ENCODE measurements around the gene PCDH10.
"Not testable (repeated sequence)": the region's sequence is repeated elsewhere in the genome, so short reads cannot be mapped to it uniquely, and the experiment has no call there.

Gene PCDH10

GRCh38 chr4:133189147-133189517 lies 40.0 kb downstream of the PCDH10 start:
- DNase-seq (ENCODE audit: insufficient read length, low spot score) (no peak), FAIRE-seq (no peak)

DNA sequence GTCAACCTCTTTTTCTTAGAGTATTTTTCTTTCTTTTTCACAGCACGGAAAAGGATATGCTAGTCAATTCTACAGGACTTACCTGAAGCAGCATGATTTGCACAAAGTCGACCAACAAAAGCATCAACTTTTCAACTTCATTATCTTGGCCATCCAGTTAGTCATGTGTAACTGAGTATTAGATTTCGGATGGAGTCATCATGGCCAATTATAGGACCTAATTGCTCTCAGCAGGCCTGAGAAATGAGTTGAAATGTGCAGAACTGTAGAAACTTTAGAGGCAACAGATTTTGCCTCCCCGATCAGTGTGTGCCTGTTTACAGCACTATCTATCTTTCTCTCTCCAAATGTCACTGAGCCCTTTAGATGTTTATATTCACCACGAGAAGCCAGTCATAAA lies 41.0 kb downstream of the PCDH10 start:
- DNase-seq (ENCODE audit: insufficient read length, low spot score) (no peak), FAIRE-seq (no peak)

DNA sequence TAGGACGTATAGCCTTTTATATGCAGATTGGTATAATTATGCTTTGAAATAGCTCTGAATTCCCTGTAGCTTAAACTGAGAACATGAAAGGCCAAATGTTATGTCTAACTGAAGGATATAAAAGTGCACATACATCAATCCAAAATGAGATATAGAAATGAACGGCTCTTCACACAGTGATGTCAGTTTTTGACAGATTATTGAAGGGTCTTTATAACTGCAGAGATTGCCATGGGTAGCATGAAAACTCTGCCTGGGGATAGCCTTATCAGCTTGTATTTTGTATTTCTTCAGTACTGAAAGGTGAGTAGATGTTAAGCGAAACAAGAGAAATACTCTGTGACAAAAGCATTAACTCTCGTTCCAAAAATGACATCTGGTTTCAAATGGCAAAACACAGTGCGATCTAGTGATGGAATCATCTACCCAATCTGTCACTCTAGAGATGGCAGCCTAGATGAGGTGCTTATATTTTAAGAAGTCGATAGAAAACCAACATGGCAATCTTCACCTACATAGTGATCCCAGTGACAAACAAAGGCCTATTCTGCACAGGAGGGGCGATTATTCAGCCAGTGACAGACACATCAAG lies 59.7 kb downstream of the PCDH10 start:
- FAIRE-seq (no peak), DNase-seq (ENCODE audit: insufficient read length, low spot score) (no peak)

- FAIRE-seq (no peak), DNase-seq (ENCODE audit: insufficient read length, low spot score) (no peak)
Observed at GRCh38 chr4:133233922-133234321, 84.8 kb downstream of the PCDH10 start.

DNA sequence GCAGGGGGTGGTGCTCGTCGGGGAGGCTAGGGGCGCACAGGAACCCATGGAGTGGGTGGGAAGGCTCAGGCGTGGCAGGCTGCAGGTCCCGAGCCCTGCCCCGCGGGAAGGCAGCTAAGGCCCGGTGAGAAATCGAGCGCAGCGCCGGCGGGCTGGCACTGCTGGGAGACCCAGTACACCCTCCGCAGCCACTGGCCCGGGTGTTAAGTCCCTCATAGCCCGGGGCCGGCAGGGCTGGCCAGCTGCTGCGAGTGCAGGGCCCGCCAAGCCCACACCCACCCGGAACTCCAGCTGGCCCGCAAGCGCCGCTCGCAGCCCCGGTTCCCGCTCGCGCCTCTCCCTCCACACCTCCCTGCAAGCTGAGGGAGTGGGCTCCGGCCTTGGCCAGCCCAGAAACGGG lies 91.4 kb downstream of the PCDH10 start:
- FAIRE-seq; DNase-seq (ENCODE audit: insufficient read length, low spot score): not testable (repeated sequence)
